GM04504 (cell line): ENCODE data around the gene ATG16L2.
A peak's percentile ranks its signal among the peaks of the same experiment; 100 is the strongest.
"Not testable (repeated sequence)": the region's sequence is repeated elsewhere in the genome, so short reads cannot be mapped to it uniquely, and the experiment has no call there.

Experiments
- DNase-seq: peaks from one replicate; pipeline ENCODE4 v3.0.0-alpha.2; 2012; ENCODE audit warnings: low read depth

ATG16L2 gene

GRCh38 chr11:72806378-72806777 is 7.8 kb upstream of the ATG16L2 start:
- not testable (repeated sequence) for DNase-seq

- no peak for DNase-seq
Measured at GRCh38 chr11:72807021-72807693, 7.1 kb upstream of the ATG16L2 start.

- no peak for DNase-seq
Measured at GRCh38 chr11:72807792-72808191, 6.4 kb upstream of the ATG16L2 start.

GRCh38 chr11:72808331-72808798 is 5.8 kb upstream of the ATG16L2 start:
- no peak for DNase-seq

- not testable (repeated sequence) for DNase-seq
Measured at GRCh38 chr11:72811686-72812085, 2.5 kb upstream of the ATG16L2 start.

- DNase-seq, result no peak
Measured at GRCh38 chr11:72812604-72812966, 1.6 kb upstream of the ATG16L2 start.

- no peak for DNase-seq
Measured at GRCh38 chr11:72812967-72813739, 1.1 kb upstream of the ATG16L2 start.

- DNase-seq, result no peak
Measured at GRCh38 chr11:72813740-72814285, 398 bp upstream of the ATG16L2 start.

GRCh38 chr11:72815110-72815618 is 953 bp downstream of the ATG16L2 start:
- DNase-seq, result no peak

GRCh38 chr11:72816404-72816990 is 2.3 kb downstream of the ATG16L2 start:
- no peak for DNase-seq

- no peak for DNase-seq
Measured at GRCh38 chr11:72817966-72818365, 3.8 kb downstream of the ATG16L2 start.

GRCh38 chr11:72818971-72819370 is 4.8 kb downstream of the ATG16L2 start:
- DNase-seq, result no peak

GRCh38 chr11:72820439-72821139 is 6.4 kb downstream of the ATG16L2 start:
- no peak for DNase-seq

- no peak for DNase-seq
Measured at GRCh38 chr11:72821221-72821919, 7.2 kb downstream of the ATG16L2 start.

GRCh38 chr11:72821920-72822799 is 7.9 kb downstream of the ATG16L2 start:
- peak; percentile 61 for DNase-seq

GRCh38 chr11:72823105-72823804 is 9.0 kb downstream of the ATG16L2 start:
- no peak for DNase-seq

- no peak for DNase-seq
Measured at GRCh38 chr11:72824020-72824419, 9.8 kb downstream of the ATG16L2 start.

GRCh38 chr11:72824811-72825505 is 10.7 kb downstream of the ATG16L2 start:
- no peak for DNase-seq

- no peak for DNase-seq
Measured at GRCh38 chr11:72825661-72826060, 11.4 kb downstream of the ATG16L2 start.
